Activated CD4-positive, alpha-beta T cell treated with anti-CD3 and anti-CD28 coated beads, Interleukin-2, Interleukin-4, amounts not matched to agents 100 ng/mL and 50 ng/mL, durations not matched to agents 16 hours and 8 hours (primary cell): Measurements from ENCODE around the gene RBM20.
"Not testable (repeated sequence)": the region's sequence is repeated elsewhere in the genome, so short reads cannot be mapped to it uniquely, and the experiment has no call there.

Experiments
- DNase-seq: peaks from one replicate; pipeline ENCODE4 v3.0.0-alpha.2; 2020; ENCODE audit warnings: low spot score

Gene RBM20

DNA sequence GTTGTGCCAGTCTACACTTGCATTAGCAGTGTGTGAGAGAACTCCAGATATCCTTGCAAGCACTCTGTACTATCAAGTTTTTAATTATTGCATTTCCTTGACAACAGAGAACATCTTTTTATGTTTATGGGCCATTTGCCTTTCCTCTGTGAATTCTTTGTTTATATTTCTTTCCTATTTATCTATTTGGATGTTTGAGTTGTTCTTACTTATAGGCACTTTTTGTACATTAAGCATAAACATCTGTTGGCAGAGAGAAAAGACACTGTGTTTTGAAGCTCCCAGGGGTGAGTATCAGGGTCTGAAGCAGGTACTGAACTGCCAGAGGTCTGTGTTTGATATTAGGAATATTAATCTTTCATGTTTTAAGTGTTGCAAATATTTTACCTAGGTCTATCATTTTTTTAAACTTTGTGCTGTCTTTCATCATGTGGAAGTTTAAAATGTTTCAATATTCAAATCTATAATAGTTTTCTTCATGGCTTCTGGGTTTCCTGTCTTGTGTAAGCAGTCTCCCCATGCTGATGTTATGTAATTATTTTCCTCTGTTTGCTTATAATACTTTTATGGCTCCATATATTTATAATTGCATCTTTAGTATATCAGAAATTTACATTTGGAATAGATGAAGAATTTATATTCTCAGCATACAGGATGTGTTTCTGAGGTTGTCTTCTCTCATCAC is 209.9 kb downstream of the RBM20 start:
- no peak for DNase-seq

GRCh38 chr10:110857265-110858171 is 213.4 kb downstream of the RBM20 start:
- DNase-seq, result peak; percentile 43

DNA sequence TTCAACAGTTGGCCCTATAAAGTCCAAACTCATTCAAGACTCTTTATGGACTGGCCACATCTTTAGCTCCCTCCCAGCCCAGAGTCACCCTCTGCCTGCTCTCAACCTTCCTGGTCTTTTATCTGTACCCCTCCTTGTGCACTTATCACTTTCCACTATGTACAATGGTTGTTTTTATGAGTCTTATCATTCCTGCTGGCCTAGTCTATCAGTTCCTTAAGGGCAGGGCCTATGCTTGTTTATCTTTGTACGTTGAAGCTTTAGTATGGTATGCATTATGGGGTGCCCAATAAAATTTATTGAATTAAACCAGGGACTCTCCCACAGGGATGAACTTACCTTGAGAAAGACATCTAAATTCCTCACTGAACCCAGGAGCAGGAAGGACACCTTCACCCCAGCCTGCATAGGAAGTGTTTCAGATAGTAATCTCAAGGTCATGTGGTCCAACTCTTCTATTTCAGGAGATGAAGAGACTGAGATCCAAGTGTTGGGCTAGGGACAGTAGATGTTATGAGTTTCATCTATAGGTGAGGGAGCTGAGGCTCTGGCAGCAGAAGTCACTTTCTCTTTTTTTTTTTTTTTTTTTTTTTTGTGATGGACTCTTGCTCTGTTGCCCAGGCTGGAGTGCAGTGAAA is 214.3 kb downstream of the RBM20 start:
- DNase-seq, result no peak

- DNase-seq, result no peak
Measured at GRCh38 chr10:110859206-110859972, 215.3 kb downstream of the RBM20 start.

GRCh38 chr10:110859973-110860376 is 215.8 kb downstream of the RBM20 start:
- DNase-seq, result no peak

GRCh38 chr10:110860576-110861241 is 216.6 kb downstream of the RBM20 start:
- DNase-seq, result no peak

- no peak for DNase-seq
Measured at GRCh38 chr10:110861476-110861875, 217.3 kb downstream of the RBM20 start.

DNA sequence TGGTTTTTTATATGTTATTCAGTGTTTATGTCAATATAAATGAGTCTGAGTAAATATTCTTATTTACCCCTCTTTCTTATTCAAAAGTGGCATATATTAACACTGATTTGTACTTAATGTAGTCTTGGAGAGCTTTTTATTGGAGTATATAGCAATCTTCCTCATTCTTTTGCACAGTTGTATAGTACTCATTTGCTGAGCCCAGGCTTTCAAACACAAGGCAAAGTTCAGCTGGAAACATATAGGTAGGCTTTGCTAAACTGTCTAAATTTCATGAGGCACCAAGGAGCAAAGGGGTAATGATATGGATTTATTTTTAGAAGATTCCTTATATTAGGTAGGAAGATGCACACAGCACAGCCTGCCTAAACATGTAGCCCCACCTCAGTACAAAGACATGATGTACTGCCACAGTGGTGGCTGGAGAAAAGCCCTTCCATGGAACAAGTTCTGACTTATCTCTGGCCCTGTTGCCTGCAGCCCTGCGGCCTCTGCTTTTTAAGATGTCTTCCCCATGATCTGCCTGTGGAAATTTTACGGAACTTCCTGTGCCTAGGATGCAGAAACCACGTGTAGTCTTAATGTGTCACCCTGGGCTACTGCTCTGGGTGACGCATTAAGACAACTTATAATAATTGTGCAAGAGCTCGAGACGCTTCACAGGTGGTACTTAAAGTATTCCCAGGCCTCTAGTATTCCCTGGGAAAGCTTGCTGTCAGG is 218.0 kb downstream of the RBM20 start:
- no peak for DNase-seq

DNA sequence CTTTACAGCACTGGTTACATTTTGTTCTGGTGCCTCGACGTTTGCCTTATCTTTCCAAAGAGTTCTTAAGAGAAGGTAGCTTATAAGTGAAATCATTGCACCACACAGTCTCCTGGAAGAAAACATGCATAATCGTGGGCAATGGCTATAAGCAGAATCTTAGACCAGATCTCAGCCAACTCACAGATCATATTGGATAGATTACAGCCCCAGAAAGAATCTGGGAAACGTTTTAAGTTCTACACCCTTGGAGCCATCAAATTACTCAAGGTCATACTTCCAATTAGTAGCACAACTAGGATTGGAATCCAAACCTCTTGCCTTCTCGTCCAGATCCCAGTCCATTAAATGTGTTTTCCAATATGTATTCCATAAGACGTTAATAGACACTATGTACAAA is 218.8 kb downstream of the RBM20 start:
- no peak for DNase-seq

- DNase-seq, result no peak
Measured at GRCh38 chr10:110863361-110863760, 219.2 kb downstream of the RBM20 start.

GRCh38 chr10:110863956-110864355 is 219.8 kb downstream of the RBM20 start:
- DNase-seq, result no peak

- DNase-seq, result peak; percentile 86
Measured at GRCh38 chr10:110864662-110865140, 220.6 kb downstream of the RBM20 start.

DNA sequence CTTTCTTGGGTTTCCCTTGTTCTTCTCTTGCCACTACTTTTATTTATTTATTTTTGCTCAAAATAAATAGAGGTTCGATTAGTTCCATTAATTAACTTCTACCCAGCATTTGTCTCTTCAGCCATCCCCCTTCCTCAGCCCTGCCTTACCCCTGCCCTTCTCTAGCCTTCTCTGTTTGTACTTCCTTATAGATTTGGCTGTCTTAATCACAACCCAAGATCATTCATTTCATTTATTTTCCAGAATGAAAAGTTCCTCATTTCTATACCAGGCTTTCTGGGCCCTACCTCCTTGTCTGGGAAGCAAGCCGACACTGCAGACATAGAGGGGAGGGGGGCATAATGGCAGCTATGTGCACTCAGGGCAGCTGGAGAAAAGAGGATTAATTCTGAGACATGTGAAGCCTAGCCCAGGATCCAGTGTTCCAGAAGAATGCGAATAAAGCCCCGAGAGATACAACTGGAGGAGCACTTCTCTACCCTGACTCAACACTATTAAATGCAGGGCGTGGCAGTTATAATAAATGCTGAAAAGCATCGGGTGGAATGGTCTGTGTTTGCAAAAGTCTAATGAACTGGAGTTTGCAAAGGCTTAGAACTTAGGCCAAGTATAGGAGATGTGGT is 221.2 kb downstream of the RBM20 start:
- DNase-seq, result no peak

DNA sequence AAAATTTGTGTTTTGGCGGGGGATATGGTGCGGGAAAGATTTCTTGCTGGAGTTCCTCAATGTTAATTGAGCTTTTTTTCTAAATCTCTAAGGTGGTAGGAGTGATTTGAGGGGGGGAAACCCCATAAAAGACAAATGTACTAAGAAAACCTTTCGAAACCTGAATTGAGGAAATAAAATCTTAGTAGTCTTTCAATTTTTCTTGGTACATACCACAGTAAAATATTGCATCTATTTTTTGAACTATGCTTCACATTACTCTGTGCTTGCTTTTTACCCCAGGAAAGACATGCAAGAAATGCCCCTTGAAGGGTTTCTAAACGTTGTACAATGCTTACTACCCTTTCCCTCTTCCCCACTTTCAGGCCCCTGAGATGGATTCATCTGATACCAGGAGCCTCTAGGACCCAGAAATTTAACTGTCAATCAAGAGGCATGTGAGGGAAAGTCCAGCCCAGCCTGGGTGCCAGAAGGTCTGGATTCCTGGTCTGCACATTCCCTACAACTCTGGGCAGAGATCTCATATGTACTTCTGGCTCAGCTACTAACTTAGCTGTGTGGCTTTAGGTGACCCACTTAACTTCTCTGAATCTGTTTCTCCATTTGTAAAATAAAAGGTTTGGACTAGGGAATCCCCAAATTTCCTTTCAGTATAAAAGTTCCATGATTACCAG is 221.8 kb downstream of the RBM20 start:
- DNase-seq, result no peak

- not testable (repeated sequence) for DNase-seq
Measured at GRCh38 chr10:110867011-110867806, 223.1 kb downstream of the RBM20 start.

DNA sequence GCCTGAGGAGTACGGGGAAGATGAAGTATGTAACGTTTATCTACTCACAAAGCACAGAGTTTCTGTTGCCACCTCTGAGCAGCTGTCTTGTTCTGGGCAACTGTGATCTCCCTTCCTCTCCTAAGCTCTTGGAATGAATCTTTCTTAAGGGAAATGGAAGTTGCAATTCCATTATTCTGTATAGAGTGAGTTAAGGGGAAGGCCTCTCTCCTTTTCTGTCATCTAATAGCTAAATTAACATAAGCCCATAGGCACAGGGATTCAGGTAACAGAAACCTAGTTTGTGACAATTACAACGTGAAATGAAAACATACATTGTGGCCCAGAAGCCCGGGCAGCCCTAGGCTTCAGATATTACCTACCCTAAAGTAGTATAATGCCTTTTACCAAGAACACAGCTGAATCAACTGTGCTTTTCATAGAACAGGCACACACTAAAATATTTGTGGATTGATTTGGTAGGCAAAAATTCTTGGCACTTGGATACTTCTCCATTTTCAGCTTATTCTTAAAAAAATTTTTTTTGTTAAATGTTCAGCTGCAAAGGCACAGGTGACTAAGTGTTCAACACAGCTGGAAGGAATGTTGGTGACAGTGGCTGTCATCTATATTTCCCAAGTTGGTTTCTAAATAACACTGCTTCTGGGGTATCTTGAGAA is 223.8 kb downstream of the RBM20 start:
- no peak for DNase-seq

DNA sequence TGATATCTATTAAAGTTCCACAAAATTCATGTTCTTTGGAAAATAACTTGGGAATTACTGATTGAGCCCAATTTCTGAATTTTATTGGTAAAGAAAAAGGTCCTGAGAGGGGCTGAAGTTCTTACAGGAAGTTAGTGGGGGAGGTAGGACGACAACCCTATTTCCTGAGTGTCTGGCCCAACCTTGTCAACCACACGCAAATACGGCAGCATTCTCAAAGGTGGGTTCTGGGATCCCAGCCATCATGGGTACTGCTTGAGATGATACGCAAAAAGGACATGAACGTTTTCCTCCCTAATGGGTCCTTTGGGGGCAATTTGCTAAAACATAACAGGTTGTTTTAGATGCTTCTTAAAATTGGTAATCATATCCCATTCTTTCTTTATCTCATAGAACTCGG is 224.8 kb downstream of the RBM20 start:
- no peak for DNase-seq

DNA sequence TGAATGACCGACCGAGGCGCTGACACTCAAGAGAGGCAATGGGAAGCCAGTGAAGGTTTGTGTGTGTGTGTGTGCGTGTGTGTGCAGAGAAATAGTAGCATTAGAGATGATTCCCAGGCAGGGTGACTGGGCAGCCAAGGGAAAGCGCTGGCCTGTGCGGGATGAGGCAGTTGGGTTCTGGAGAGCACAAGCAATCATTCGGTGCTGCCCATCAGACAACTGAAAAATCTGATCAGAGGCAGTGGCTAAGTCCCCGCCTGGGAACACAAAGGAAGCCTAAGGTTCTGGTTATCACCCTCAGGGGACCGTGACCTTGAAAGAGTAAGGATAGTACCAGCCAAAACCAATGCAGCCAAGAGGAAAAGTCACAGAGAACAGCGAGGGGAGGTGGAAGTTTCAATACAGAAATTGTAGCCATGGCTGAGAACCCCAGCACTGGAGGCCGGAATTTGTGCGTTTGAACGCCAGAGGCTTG is 226.7 kb downstream of the RBM20 start:
- DNase-seq, result no peak
